Measurements from ENCODE around the gene HERPUD2. TPM values are rescaled to one million over a fixed set of nuclear protein-coding genes. Genes with fewer than 3 reads are reported as not detected.

Gene HERPUD2
- polyA plus RNA-seq, 1 experiment = 53.0 TPM

GRCh38 chr7:35617041-35617440 is 77.9 kb downstream of the HERPUD2 start:
- DNase-seq (ENCODE audit: low read depth) = peak; percentile 17
- POLR2A ChIA-PET = no interaction called here

GRCh38 chr7:35613150-35613549 is 81.8 kb downstream of the HERPUD2 start:
- TF ChIP-seq CTCF (IDR thresholded peaks at IDR 0.05; ENCODE audit: insufficient read depth, low read depth, low read length) = no peak
- ChIA-PET CTCF (interaction anchor here (1.0 to 1.1 kb wide), 3 partner anchors 12 to 17 kb away, joined by 3 to 5 read pairs (median 3); no protein-coding TSS in a partner anchor), POLR2A (no interaction called here)
- no peak overlapping the region for H3K4me3 ChIP-seq (ENCODE audit: low read depth, low read length)
- no peaks in the 10 kb centered on the region for H3K36me3 ChIP-seq (ENCODE audit: control insufficient read depth, insufficient read depth, low read length)
- no peak for DNase-seq (ENCODE audit: low read depth)
- no peaks in the 10 kb centered on the region for H3K27me3 ChIP-seq (ENCODE audit: control insufficient read depth, insufficient read depth, low read length)

More at GRCh38 chr7:35617041-35617440, 77.9 kb downstream of the HERPUD2 start:
- TF ChIP-seq CTCF (IDR thresholded peaks at IDR 0.05; ENCODE audit: insufficient read depth, low read depth, low read length) = no peak
- H3K27me3 ChIP-seq (ENCODE audit: control insufficient read depth, insufficient read depth, low read length) = no peaks in the 10 kb centered on the region
- H3K4me3 ChIP-seq (ENCODE audit: low read depth, low read length) = no peak overlapping the region
- CTCF ChIA-PET = interaction anchor here (1.2 to 2.9 kb wide), 3 partner anchors 8 to 97 kb away, joined by 3 to 13 read pairs (median 4); no protein-coding TSS in a partner anchor
- no peaks in the 10 kb centered on the region for H3K36me3 ChIP-seq (ENCODE audit: control insufficient read depth, insufficient read depth, low read length)

GRCh38 chr7:35605760-35606159 is 89.2 kb downstream of the HERPUD2 start:
- CTCF ChIA-PET = interaction anchor here (0.8 to 1.3 kb wide), 4 partner anchors 9 to 18 kb away, joined by 3 to 4 read pairs (median 3); no protein-coding TSS in a partner anchor
- no peaks in the 10 kb centered on the region for H3K36me3 ChIP-seq (ENCODE audit: control insufficient read depth, insufficient read depth, low read length)
- POLR2A ChIA-PET = no interaction called here
- H3K27me3 ChIP-seq (ENCODE audit: control insufficient read depth, insufficient read depth, low read length) = no peaks in the 10 kb centered on the region
- TF ChIP-seq CTCF (IDR thresholded peaks at IDR 0.05; ENCODE audit: insufficient read depth, low read depth, low read length) = no peak
- peak; percentile 17 for DNase-seq (ENCODE audit: low read depth)
- no peak overlapping the region for H3K4me3 ChIP-seq (ENCODE audit: low read depth, low read length)

GRCh38 chr7:35604595-35604994 is 90.3 kb downstream of the HERPUD2 start:
- no peaks in the 10 kb centered on the region for H3K36me3 ChIP-seq (ENCODE audit: control insufficient read depth, insufficient read depth, low read length)
- H3K4me3 ChIP-seq (ENCODE audit: low read depth, low read length) = no peak overlapping the region
- no peaks in the 10 kb centered on the region for H3K27me3 ChIP-seq (ENCODE audit: control insufficient read depth, insufficient read depth, low read length)
- no peak for DNase-seq (ENCODE audit: low read depth)
- TF ChIP-seq CTCF (IDR thresholded peaks at IDR 0.05; ENCODE audit: insufficient read depth, low read depth, low read length) = no peak
- ChIA-PET POLR2A (no interaction called here), CTCF (no interaction called here)

- no peaks in the 10 kb centered on the region for H3K36me3 ChIP-seq (ENCODE audit: control insufficient read depth, insufficient read depth, low read length)
- no peak for DNase-seq (ENCODE audit: low read depth)
- no peak for TF ChIP-seq CTCF (IDR thresholded peaks at IDR 0.05; ENCODE audit: insufficient read depth, low read depth, low read length)
- H3K4me3 ChIP-seq (ENCODE audit: low read depth, low read length) = no peak overlapping the region
- ChIA-PET POLR2A (no interaction called here), CTCF (interaction anchor here (1.0 kb wide), 2 partner anchors 14 to 19 kb away, joined by 3 read pairs; no protein-coding TSS in a partner anchor)
- H3K27me3 ChIP-seq (ENCODE audit: control insufficient read depth, insufficient read depth, low read length) = no peaks in the 10 kb centered on the region
These were observed 95.3 kb downstream of the HERPUD2 start for GRCh38 chr7:35599645-35600044.
